H1 (cell line): ENCODE data around the gene USE1. TPM values are rescaled to one million over a fixed set of nuclear protein-coding genes. Genes with fewer than 3 reads are reported as not detected.
A peak's percentile ranks its signal among the peaks of the same experiment; 100 is the strongest.

Experiments used
- CTCF ChIP-seq, 3 experiments: IDR thresholded peaks; 1 replicate in 2 of 3; 2 replicates in 1 of 3; pipeline versions ENCODE4 v1.5.1 to v1.6.1; 2011; ENCODE audit warnings: low read length in 3 of 3, mild to moderate bottlenecking in 3 of 3, inconsistent platforms in 2 of 3, low read depth in 1 of 3, moderate library complexity in 1 of 3; ENCODE audit not compliant: insufficient read depth in 1 of 3; ENCODE audit errors: control extremely low read depth in 1 of 3
- RNF2 ChIP-seq: fragments of 200-900, 300-1000 bp; sonication (generic); IDR thresholded peaks from 2 replicates; pipeline ENCODE4 v1.7.1; 2016; ENCODE audit warnings: borderline replicate concordance, low read depth, mild to moderate bottlenecking, antibody characterized with exemption, low read length; ENCODE audit not compliant: poor library complexity, severe bottlenecking; ENCODE audit errors: missing control alignments
- SUZ12 ChIP-seq: fragments of 200-600 bp; sonication (generic); IDR thresholded peaks from 2 replicates; pipeline ENCODE4 v1.6.1; 2012; ENCODE audit warnings: mild to moderate bottlenecking, inconsistent platforms, low read length, moderate library complexity, mixed read lengths
- polyA plus RNA-seq, 7 experiments: library from polyadenylated mRNA; depleted of rRNA in 3 of 7; stranded (reverse) in 5 of 7; unstranded in 2 of 7; fragments of >200 nt in 5 of 7; fragments of 200-250 nt in 2 of 7; gene quantifications; 1 replicate in 5 of 7; 2 replicates in 1 of 7; 4 replicates in 1 of 7; pipeline versions ENCODE4 v1.2.1 to v1.2.3, GENCODE V29; 2011 to 2013; ENCODE audit warnings: missing spikeins in 2 of 7, mixed read lengths in 2 of 7
- total RNA-seq: library from RNA; stranded (reverse); fragmentation: NEBNext Ultra II Directional; extraction: Animal tissue kit (Norgen Biotek cat#: 25700); gene quantifications from 2 replicates; pipeline ENCODE4 v1.2.1, GENCODE V29; 2021

The USE1 gene
- total and polyA plus RNA-seq, 2 of the 8 experiments (the other 6 are each of a cell fraction or from before 2014, with no cell fraction given), result 8.7 to 13.9 TPM

GRCh38 chr19:17205237-17206140, 9.7 kb upstream of the USE1 start (continued):
- TF ChIP-seq CTCF (IDR thresholded peaks at IDR 0.05; ENCODE audit: control extremely low read depth in 1 of 3, insufficient read depth in 1 of 3, low read depth in 1 of 3, low read length in 3 of 3), result peak; percentile 95 to 96 (median 96)
- no peak for TF ChIP-seq RNF2
- TF ChIP-seq SUZ12, result no peak
